Non-pigmented ciliary epithelial cell (primary cell): ENCODE data around the gene HHIPL1.

Experiments
- DNase-seq: peaks from one replicate; pipeline ENCODE4 v3.0.0-alpha.2; 2010; ENCODE audit warnings: low read depth

HHIPL1 gene

GRCh38 chr14:99689266-99690236 is 44.6 kb downstream of the HHIPL1 start:
- no peak for DNase-seq

- no peak for DNase-seq
Measured at GRCh38 chr14:99690636-99691035, 45.7 kb downstream of the HHIPL1 start.

- no peak for DNase-seq
Measured at GRCh38 chr14:99691111-99691885, 46.4 kb downstream of the HHIPL1 start.

GRCh38 chr14:99693918-99694317 is 49.0 kb downstream of the HHIPL1 start:
- no peak for DNase-seq

GRCh38 chr14:99696929-99697328 is 52.0 kb downstream of the HHIPL1 start:
- no peak for DNase-seq

- no peak for DNase-seq
Measured at GRCh38 chr14:99698236-99698635, 53.3 kb downstream of the HHIPL1 start.

GRCh38 chr14:99698642-99699041 is 53.7 kb downstream of the HHIPL1 start:
- DNase-seq, result no peak

GRCh38 chr14:99699085-99699760 is 54.3 kb downstream of the HHIPL1 start:
- DNase-seq, result no peak

GRCh38 chr14:99699861-99700260 is 54.9 kb downstream of the HHIPL1 start:
- DNase-seq, result no peak

GRCh38 chr14:99700379-99700778 is 55.5 kb downstream of the HHIPL1 start:
- DNase-seq, result no peak

- DNase-seq, result no peak
Measured at GRCh38 chr14:99701260-99701659, 56.3 kb downstream of the HHIPL1 start.

- no peak for DNase-seq
Measured at GRCh38 chr14:99702115-99702514, 57.2 kb downstream of the HHIPL1 start.

- no peak for DNase-seq
Measured at GRCh38 chr14:99703381-99703780, 58.5 kb downstream of the HHIPL1 start.

- no peak for DNase-seq
Measured at GRCh38 chr14:99704037-99704436, 59.1 kb downstream of the HHIPL1 start.

GRCh38 chr14:99706107-99706900 is 61.4 kb downstream of the HHIPL1 start:
- DNase-seq, result no peak

- no peak for DNase-seq
Measured at GRCh38 chr14:99707420-99707819, 62.5 kb downstream of the HHIPL1 start.

- no peak for DNase-seq
Measured at GRCh38 chr14:99707921-99708320, 63.0 kb downstream of the HHIPL1 start.

- no peak for DNase-seq
Measured at GRCh38 chr14:99708449-99708848, 63.5 kb downstream of the HHIPL1 start.

GRCh38 chr14:99713972-99714371 is 69.0 kb downstream of the HHIPL1 start:
- DNase-seq, result no peak

GRCh38 chr14:99715266-99716000 is 70.5 kb downstream of the HHIPL1 start:
- DNase-seq, result no peak
